DOHH2 (cell line): ENCODE data around the gene IFITM2.
A peak's percentile ranks its signal among the peaks of the same experiment; 100 is the strongest.

Source experiments
- H3F3A ChIP-seq: fragments of 200-600 bp; sonication (generic), shearing (Covaris generic); 2 replicates; pipeline ENCODE4 v1.6.0; 2016; ENCODE audit warnings: antibody characterized with exemption, mild to moderate bottlenecking; ENCODE audit not compliant: control insufficient read depth, insufficient read depth
- H3K27ac ChIP-seq: fragments of 200-600 bp; sonication (generic); 2 replicates; pipeline ENCODE4 v1.5.1; 2014; ENCODE audit warnings: low read depth, mild to moderate bottlenecking, low read length, moderate library complexity
- H3K27me3 ChIP-seq: fragments of 200-600 bp; sonication (generic); 2 replicates; pipeline ENCODE4 v1.6.1; 2014; ENCODE audit warnings: mild to moderate bottlenecking, low read length, mixed read lengths; ENCODE audit not compliant: control insufficient read depth
- H3K36me3 ChIP-seq: fragments of 200-600 bp; sonication (generic); 2 replicates; pipeline ENCODE4 v1.6.1; 2014; ENCODE audit warnings: mild to moderate bottlenecking, low read length, moderate library complexity, mixed read lengths; ENCODE audit not compliant: control insufficient read depth
- H3K4me1 ChIP-seq: fragments of 200-600 bp; sonication (generic); 2 replicates; pipeline ENCODE4 v1.6.1; 2014; ENCODE audit warnings: mild to moderate bottlenecking, low read length, mixed read lengths; ENCODE audit not compliant: control insufficient read depth
- H3K4me2 ChIP-seq: fragments of 200-600 bp; sonication (generic); 2 replicates; pipeline ENCODE4 v1.6.0; 2014; ENCODE audit warnings: mild to moderate bottlenecking, low read length, moderate library complexity
- H3K4me3 ChIP-seq: fragments of 200-600 bp; sonication (generic); 2 replicates; pipeline ENCODE4 v1.5.1; 2014; ENCODE audit warnings: mild to moderate bottlenecking, low read length, mixed read lengths
- H3K79me2 ChIP-seq: fragments of 200-600 bp; sonication (generic); 2 replicates; pipeline ENCODE4 v1.6.1; 2014; ENCODE audit warnings: mild to moderate bottlenecking, low read length, mixed read lengths; ENCODE audit not compliant: control insufficient read depth
- H3K9me2 ChIP-seq: fragments of 200-600 bp; sonication (generic); replicated peaks from 2 replicates; pipeline ENCODE4 v1.6.1; 2014; ENCODE audit warnings: mild to moderate bottlenecking, low read length, mixed read lengths; ENCODE audit not compliant: control insufficient read depth
- H3K9me3 ChIP-seq: fragments of 200-600 bp; sonication (generic); 2 replicates; pipeline ENCODE4 v1.6.1; 2014; ENCODE audit warnings: antibody characterized with exemption, low read length, mixed read lengths; ENCODE audit not compliant: control insufficient read depth, insufficient read depth
- H4K20me1 ChIP-seq: fragments of 200-600 bp; sonication (generic); 2 replicates; pipeline ENCODE4 v1.6.0; 2014; ENCODE audit warnings: low read depth, mild to moderate bottlenecking, antibody characterized with exemption, low read length, moderate library complexity; ENCODE audit not compliant: control insufficient read depth, insufficient read depth
- EZH2phosphoT487 ChIP-seq: fragments of 200-600 bp; sonication (generic); IDR thresholded peaks from 2 replicates; pipeline ENCODE4 v1.6.1; 2017; ENCODE audit warnings: borderline replicate concordance, mild to moderate bottlenecking, antibody characterized with exemption, low read length, moderate library complexity, mixed read lengths
- TF ChIP-seq, protein P1 (sequence below): fragments of 200-600 bp; sonication (generic); IDR thresholded peaks from one replicate; pipeline ENCODE4 v1.5.1; 2014; ENCODE audit warnings: antibody characterized with exemption, mild to moderate bottlenecking, low read depth, low read length; ENCODE audit not compliant: poor library complexity, severe bottlenecking

The IFITM2 gene

GRCh38 chr11:353179-353873 lies 45.7 kb downstream of the IFITM2 start:
- no peaks in the 10 kb centered on the region for H3K79me2 ChIP-seq
- H3K4me2 ChIP-seq: no peak overlapping the region
- TF ChIP-seq, protein P1, sequence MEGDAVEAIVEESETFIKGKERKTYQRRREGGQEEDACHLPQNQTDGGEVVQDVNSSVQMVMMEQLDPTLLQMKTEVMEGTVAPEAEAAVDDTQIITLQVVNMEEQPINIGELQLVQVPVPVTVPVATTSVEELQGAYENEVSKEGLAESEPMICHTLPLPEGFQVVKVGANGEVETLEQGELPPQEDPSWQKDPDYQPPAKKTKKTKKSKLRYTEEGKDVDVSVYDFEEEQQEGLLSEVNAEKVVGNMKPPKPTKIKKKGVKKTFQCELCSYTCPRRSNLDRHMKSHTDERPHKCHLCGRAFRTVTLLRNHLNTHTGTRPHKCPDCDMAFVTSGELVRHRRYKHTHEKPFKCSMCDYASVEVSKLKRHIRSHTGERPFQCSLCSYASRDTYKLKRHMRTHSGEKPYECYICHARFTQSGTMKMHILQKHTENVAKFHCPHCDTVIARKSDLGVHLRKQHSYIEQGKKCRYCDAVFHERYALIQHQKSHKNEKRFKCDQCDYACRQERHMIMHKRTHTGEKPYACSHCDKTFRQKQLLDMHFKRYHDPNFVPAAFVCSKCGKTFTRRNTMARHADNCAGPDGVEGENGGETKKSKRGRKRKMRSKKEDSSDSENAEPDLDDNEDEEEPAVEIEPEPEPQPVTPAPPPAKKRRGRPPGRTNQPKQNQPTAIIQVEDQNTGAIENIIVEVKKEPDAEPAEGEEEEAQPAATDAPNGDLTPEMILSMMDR: no peak
- no peak for TF ChIP-seq EZH2phosphoT487
- no peaks in the 10 kb centered on the region for H3K9me2 ChIP-seq
- H3K27me3 ChIP-seq: peaks cover 6% of the 10 kb centered on the region; the same call in 1 of the 2 replicates
- H3K27ac ChIP-seq: no peak overlapping the region
- H3F3A ChIP-seq: peaks cover 22% of the 10 kb centered on the region
- H3K9me3 ChIP-seq: peaks cover 7% of the 10 kb centered on the region; the same call in 1 of the 2 replicates
- H3K36me3 ChIP-seq: no peaks in the 10 kb centered on the region
- no peak overlapping the region for H3K4me3 ChIP-seq
- peaks cover 26% of the 10 kb centered on the region for H3K4me1 ChIP-seq
- no peaks in the 10 kb centered on the region for H4K20me1 ChIP-seq

GRCh38 chr11:355581-356458 lies 48.2 kb downstream of the IFITM2 start:
- H3K4me3 ChIP-seq: peak overlapping the region; percentile 78
- peak overlapping the region; percentile 94 for H3K4me2 ChIP-seq
- no peaks in the 10 kb centered on the region for H4K20me1 ChIP-seq
- H3K9me3 ChIP-seq: peaks cover 7% of the 10 kb centered on the region; the same call in 1 of the 2 replicates
- H3K27me3 ChIP-seq: peaks cover 7% of the 10 kb centered on the region; the same call in 1 of the 2 replicates
- H3K9me2 ChIP-seq: no peaks in the 10 kb centered on the region
- H3K36me3 ChIP-seq: no peaks in the 10 kb centered on the region
- TF ChIP-seq, protein P1: no peak
- TF ChIP-seq EZH2phosphoT487: no peak
- peaks cover 24% of the 10 kb centered on the region for H3F3A ChIP-seq
- H3K27ac ChIP-seq: peak overlapping the region; percentile 75
- H3K4me1 ChIP-seq: peaks cover 22% of the 10 kb centered on the region
- H3K79me2 ChIP-seq: no peaks in the 10 kb centered on the region

- Histone ChIP-seq H4K20me1 (no peaks in the 10 kb centered on the region), H3K27me3 (peaks cover 7% of the 10 kb centered on the region; the same call in 1 of the 2 replicates), H3K4me3 (no peak overlapping the region), H3K36me3 (no peaks in the 10 kb centered on the region), H3K9me2 (no peaks in the 10 kb centered on the region), H3K9me3 (peaks cover 7% of the 10 kb centered on the region; the same call in 1 of the 2 replicates), H3K4me2 (no peak overlapping the region), H3K79me2 (no peaks in the 10 kb centered on the region), H3K27ac (no peak overlapping the region), H3K4me1 (peaks cover 19% of the 10 kb centered on the region), H3F3A (peaks cover 24% of the 10 kb centered on the region)
- TF ChIP-seq, protein P1: no peak
- no peak for TF ChIP-seq EZH2phosphoT487
These were observed 49.0 kb downstream of the IFITM2 start for GRCh38 chr11:356610-357009.
